NCI-H128 (cell line): ENCODE results near the gene SERPINB8.
"Not testable (repeated sequence)": the region's sequence is repeated elsewhere in the genome, so short reads cannot be mapped to it uniquely, and the experiment has no call there.

Source experiments
- DNase-seq: peaks from one replicate; lab custom pipeline; 2025; ENCODE audit not compliant: unreplicated experiment; lab: John Stamatoyannopoulos, UW

Gene SERPINB8, protein sequence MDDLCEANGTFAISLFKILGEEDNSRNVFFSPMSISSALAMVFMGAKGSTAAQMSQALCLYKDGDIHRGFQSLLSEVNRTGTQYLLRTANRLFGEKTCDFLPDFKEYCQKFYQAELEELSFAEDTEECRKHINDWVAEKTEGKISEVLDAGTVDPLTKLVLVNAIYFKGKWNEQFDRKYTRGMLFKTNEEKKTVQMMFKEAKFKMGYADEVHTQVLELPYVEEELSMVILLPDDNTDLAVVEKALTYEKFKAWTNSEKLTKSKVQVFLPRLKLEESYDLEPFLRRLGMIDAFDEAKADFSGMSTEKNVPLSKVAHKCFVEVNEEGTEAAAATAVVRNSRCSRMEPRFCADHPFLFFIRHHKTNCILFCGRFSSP

GRCh38 chr18:63969942-63970808 is at the start of gene SERPINB8:
Gene SERPINB8 (plus strand): TSS chr18:63970081. CDS start chr18:63978309, 8,228 bp downstream.
- DNase-seq: peak; percentile 98

GRCh38 chr18:63922049-63922448 is 47.8 kb upstream of the SERPINB8 start:
- no peak for DNase-seq

GRCh38 chr18:63924551-63924950 is 45.3 kb upstream of the SERPINB8 start:
- no peak for DNase-seq

- DNase-seq: no peak
These were observed 41.5 kb upstream of the SERPINB8 start for GRCh38 chr18:63928331-63928730.

DNA sequence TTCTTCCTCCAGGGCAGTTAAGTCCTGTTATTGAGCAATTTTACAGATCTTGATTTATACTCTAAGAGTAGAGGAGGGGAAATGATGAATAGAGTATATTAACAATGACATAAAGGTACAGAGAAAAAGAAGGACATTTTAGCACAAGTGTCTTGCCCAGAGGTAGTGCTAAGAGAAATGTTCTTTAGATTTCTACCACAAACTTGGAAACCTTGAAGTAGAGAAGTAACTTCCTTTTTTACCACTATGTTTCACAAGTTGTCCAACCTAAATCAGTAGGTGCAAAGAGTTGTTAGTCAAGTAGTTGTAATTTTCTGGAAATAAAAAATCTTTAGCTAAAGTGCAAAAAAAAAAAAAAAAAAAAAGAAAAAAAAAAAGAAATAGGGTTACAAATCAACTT is 40.5 kb upstream of the SERPINB8 start:
- not testable (repeated sequence) for DNase-seq

GRCh38 chr18:63930773-63931354 is 39.0 kb upstream of the SERPINB8 start:
- no peak for DNase-seq

- no peak for DNase-seq
These were observed 33.5 kb upstream of the SERPINB8 start for GRCh38 chr18:63936156-63936931.

- no peak for DNase-seq
These were observed 32.9 kb upstream of the SERPINB8 start for GRCh38 chr18:63936932-63937393.

GRCh38 chr18:63940008-63940407 is 29.9 kb upstream of the SERPINB8 start:
- DNase-seq: no peak

- not testable (repeated sequence) for DNase-seq
These were observed 29.3 kb upstream of the SERPINB8 start for GRCh38 chr18:63940543-63941050.

GRCh38 chr18:63947051-63947790 is 22.7 kb upstream of the SERPINB8 start:
- DNase-seq: no peak

- peak; percentile 58 for DNase-seq
These were observed 20.7 kb upstream of the SERPINB8 start, which contains the start of gene HMSD for GRCh38 chr18:63949068-63949737. Gene HMSD (plus strand): TSS chr18:63949301. CDS start chr18:63953456, 4,155 bp downstream.

- no peak for DNase-seq
These were observed 18.6 kb upstream of the SERPINB8 start for GRCh38 chr18:63951302-63951705.

DNA sequence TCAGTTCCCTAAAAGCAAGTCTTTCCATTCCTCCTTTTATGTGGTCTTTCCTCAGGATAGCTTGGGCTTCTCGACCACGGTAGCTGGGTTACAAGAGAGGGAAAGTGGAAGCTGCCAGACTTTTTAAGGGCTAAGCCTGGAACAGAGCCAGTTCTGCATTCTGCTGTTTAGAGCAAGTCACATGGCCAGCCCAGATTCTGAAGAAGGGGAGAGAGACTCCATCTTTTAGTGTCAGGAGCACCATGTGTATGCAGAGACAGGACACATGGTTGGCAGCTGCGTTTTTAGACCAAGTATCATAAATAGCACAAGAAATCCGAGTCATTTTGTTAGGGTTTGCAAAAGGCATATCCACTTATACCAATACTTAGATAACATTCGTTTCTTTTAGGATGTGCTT is 16.1 kb upstream of the SERPINB8 start:
- DNase-seq: no peak

- no peak for DNase-seq
These were observed 13.1 kb upstream of the SERPINB8 start for GRCh38 chr18:63956755-63957154.

DNA sequence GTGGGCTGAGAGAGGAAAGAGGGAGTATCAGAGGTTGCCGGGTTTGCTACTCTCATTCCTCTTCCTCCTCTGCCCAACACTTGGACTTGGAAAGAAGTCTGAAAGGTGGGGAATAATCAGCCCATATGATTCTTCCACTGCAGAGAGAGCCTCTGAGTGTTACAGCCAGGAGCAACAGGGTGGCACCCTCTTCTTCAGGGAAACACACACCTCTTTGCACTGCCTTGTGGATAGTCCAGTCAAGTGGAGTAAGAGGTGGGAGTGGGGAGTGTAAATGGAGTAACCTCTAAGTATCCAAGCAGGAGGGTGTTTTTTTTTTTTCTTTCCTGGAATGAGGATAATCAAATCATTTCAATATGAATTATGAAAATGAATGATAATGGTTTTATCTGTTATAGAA is 9.0 kb upstream of the SERPINB8 start:
- DNase-seq: no peak

- DNase-seq: no peak
These were observed 8.4 kb upstream of the SERPINB8 start for GRCh38 chr18:63961435-63961980.

GRCh38 chr18:63962137-63962536 is 7.7 kb upstream of the SERPINB8 start:
- no peak for DNase-seq
